ENCODE results near the gene PTCH1.

DNA sequence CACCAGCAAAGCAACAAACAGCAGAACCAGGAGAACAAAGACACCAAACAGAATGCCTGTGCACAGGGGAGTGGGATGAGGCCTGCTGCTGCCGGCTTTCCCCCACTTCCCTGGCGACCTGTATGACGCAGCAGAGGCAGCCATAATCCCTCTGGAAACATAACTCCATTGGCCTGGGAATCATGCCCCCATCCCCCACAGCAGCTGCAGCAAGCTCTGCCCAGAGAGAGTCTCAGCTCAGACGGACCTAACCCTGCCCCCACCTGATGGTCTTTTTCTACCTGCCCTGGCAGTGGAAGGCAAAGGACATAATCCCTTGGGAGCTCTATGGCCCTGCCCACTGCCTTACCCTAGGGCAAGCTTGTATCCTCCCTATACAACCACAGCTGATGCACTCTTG, 117.5 kb downstream of the PTCH1 start:
- TF ChIP-seq EP300 (IDR thresholded peaks at IDR 0.05) (no peak), POLR2AphosphoS5 (IDR thresholded peaks at IDR 0.05) (no peak), POLR2A (IDR thresholded peaks at IDR 0.05) (no peak)
- TF ChIP-seq, protein P1, sequence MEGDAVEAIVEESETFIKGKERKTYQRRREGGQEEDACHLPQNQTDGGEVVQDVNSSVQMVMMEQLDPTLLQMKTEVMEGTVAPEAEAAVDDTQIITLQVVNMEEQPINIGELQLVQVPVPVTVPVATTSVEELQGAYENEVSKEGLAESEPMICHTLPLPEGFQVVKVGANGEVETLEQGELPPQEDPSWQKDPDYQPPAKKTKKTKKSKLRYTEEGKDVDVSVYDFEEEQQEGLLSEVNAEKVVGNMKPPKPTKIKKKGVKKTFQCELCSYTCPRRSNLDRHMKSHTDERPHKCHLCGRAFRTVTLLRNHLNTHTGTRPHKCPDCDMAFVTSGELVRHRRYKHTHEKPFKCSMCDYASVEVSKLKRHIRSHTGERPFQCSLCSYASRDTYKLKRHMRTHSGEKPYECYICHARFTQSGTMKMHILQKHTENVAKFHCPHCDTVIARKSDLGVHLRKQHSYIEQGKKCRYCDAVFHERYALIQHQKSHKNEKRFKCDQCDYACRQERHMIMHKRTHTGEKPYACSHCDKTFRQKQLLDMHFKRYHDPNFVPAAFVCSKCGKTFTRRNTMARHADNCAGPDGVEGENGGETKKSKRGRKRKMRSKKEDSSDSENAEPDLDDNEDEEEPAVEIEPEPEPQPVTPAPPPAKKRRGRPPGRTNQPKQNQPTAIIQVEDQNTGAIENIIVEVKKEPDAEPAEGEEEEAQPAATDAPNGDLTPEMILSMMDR (IDR thresholded peaks at IDR 0.05) = no peak
